ENCODE results near the gene PMIS2.

The PMIS2 gene

DNA sequence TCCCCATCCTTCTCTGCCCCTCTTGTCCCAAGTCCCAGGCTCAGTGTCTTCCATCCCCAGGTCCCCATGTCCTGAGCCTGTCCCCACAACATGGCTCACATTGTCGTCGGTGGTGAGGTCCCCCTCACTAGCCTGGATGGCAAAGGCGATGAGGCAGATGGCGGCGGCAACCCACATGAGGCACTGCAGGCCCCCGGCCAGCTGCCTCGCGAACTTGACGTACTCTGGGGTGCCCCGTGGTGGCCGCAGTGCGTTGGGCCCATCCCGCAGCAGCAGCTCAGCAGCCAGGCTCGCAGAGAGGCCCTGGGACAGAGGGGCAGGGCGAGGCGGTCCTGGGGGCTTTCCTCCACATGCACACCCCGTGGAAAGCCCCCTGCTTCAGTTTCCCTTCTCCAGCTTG is 23.6 kb upstream of the PMIS2 start:
- Histone ChIP-seq H3K27ac (no peak overlapping the region), H3K27me3 (replicated peaks) (peaks cover 2% of the 10 kb centered on the region), H3K36me3 (replicated peaks) (no peaks in the 10 kb centered on the region), H3K4me3 (ENCODE audit: low read depth, low read length) (no peak overlapping the region)
- no peak for DNase-seq
- TF ChIP-seq, protein P1, sequence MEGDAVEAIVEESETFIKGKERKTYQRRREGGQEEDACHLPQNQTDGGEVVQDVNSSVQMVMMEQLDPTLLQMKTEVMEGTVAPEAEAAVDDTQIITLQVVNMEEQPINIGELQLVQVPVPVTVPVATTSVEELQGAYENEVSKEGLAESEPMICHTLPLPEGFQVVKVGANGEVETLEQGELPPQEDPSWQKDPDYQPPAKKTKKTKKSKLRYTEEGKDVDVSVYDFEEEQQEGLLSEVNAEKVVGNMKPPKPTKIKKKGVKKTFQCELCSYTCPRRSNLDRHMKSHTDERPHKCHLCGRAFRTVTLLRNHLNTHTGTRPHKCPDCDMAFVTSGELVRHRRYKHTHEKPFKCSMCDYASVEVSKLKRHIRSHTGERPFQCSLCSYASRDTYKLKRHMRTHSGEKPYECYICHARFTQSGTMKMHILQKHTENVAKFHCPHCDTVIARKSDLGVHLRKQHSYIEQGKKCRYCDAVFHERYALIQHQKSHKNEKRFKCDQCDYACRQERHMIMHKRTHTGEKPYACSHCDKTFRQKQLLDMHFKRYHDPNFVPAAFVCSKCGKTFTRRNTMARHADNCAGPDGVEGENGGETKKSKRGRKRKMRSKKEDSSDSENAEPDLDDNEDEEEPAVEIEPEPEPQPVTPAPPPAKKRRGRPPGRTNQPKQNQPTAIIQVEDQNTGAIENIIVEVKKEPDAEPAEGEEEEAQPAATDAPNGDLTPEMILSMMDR (IDR thresholded peaks at IDR 0.05; ENCODE audit: low read depth, low read length, missing control alignments), result no peak
- in situ Hi-C loops (cut with HindIII; ENCODE audit: low pct_ligation_motif_present, low sequenced_read_pairs), result no loop called here

DNA sequence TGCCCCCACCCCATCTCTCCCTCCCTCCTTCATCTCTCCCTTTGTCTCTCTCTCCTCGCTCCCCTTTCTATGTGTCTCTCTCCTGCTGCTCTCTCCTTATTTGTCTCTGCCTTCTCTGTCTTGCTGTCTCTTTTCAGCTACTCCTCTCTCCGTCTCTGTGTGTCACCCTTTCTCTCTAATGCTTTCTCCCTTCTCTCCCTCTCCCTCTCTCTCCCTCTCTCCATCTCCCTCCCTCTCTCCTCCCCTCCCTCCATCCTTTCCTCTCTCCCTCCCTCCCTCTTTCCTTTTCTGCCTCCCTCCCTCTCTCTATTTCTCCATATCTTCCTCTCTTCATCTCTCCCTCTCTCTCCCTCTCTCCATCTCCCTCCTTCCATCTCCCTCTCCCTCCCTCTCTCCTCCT is 23.2 kb upstream of the PMIS2 start:
- H3K27me3 ChIP-seq (replicated peaks), result peaks cover 2% of the 10 kb centered on the region

DNA sequence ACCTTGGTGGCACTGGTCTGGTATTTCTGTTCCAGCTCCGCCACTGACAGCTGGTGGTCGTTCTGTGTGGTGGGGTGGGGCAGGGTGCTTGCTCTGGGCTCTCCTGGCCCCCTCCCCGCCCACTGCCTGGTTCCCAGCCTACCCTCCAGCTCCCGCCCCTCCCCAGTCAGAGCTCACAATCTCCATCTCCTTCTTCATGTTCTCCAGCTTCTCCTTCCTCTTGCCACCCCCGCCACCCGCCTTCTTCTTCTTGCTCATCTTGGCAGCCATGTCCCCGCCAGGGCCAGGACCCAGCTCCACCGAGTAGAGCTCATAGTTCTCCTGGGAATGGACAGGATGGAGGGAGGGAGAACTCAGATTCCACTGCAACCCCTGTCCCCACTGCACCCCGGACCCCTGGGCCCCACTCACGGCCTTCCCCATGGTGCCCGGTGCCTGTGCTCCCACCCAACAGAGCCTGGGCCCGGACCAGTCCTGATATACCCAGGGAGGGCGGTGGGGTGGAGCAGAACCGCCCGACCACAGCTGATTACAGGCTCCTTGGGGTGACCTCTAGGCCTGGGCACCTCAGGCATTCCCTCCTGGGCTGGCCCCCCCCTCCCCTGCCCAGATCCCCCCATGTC is 22.7 kb upstream of the PMIS2 start, which contains the start of gene ATP4A:
TSS of gene ATP4A (minus strand) at position 452 of the 623 bp plus-strand sequence. CDS start at position 423, 29 bp downstream.
- H3K36me3 ChIP-seq (replicated peaks), result no peaks in the 10 kb centered on the region
- in situ Hi-C loops (cut with HindIII; ENCODE audit: low pct_ligation_motif_present, low sequenced_read_pairs), result no loop called here
- TF ChIP-seq, protein P1 (IDR thresholded peaks at IDR 0.05; ENCODE audit: low read depth, low read length, missing control alignments), result no peak
- H3K27me3 ChIP-seq (replicated peaks), result peaks cover 2% of the 10 kb centered on the region
- DNase-seq, result no peak
- no peak within 1 kb of the TSS for H3K27ac ChIP-seq
- no peak within 1 kb of the TSS for H3K4me3 ChIP-seq (ENCODE audit: low read depth, low read length)

More for the DNA sequence above, 23.2 kb upstream of the PMIS2 start:
- in situ Hi-C loops (cut with HindIII; ENCODE audit: low pct_ligation_motif_present, low sequenced_read_pairs), result no loop called here
- Histone ChIP-seq H3K27ac (no peak overlapping the region), H3K36me3 (replicated peaks) (no peaks in the 10 kb centered on the region), H3K4me3 (ENCODE audit: low read depth, low read length) (no peak overlapping the region)
- DNase-seq, result no peak
- TF ChIP-seq, protein P1 (IDR thresholded peaks at IDR 0.05; ENCODE audit: low read depth, low read length, missing control alignments), result no peak

DNA sequence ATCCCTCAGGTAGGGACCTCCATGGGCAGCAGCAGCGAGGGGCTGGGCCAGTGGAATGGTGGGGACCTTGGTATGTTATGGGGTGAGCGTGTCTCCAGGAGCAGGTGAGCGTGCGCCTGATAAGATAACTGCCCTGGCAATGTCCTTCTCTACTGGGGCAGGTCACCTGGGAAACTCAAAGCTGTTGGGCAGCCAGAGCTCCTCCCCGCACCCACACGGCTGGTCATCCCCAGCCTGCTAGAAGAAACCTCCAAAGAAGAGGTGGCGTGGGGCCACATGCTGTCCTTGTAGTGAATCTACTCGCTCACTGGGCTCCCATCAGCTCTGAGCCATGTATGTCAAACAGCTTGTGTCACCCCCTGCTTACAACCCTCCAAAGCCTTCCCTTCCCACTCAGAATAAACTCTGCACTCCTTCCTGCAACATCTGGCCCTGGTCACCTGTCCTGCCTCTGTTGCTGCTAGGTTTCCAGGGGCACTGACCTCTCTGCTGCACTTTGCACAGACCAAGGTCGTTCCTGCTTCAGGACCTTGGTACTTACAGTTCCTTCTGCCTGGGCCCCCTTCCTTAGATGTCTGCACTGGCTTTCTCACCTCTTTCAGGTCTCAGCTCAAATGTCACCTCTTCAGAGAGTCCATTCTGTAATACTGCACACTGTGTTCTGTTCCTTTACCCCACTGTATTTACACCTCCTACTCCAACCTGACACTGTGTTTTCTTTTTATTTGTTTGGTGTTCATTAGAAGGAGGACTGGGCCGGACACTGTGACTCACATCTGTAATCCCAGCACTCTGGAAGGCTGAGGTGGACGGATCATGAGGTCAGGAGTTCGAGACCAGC is 20.7 kb upstream of the PMIS2 start:
- no peak for DNase-seq
- Histone ChIP-seq H3K27ac (no peak overlapping the region), H3K27me3 (replicated peaks) (no peaks in the 10 kb centered on the region), H3K4me3 (ENCODE audit: low read depth, low read length) (no peak overlapping the region), H3K36me3 (replicated peaks) (no peaks in the 10 kb centered on the region)
- TF ChIP-seq, protein P1 (IDR thresholded peaks at IDR 0.05; ENCODE audit: low read depth, low read length, missing control alignments), result no peak
- in situ Hi-C loops (cut with HindIII; ENCODE audit: low pct_ligation_motif_present, low sequenced_read_pairs), result no loop called here

DNA sequence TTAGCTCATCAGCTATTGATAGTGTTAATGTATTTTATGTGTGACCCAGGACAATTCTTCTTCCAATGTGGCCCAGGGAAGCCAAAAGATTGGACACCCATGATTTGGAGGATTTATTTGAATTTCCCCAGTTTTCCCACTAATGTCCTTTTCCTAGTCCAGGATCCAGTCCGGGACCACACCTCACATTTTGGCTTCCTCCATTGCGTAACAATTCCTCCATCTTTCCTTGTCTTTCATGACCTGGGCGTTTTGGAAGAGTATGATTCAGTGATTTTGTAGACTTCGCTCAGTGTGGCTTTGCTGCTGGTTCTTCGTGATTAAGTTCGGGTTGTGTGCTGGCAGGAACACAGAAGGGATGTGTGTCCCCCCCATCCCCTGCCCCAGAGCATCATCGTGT is 19.2 kb upstream of the PMIS2 start:
- H3K27me3 ChIP-seq (replicated peaks), result no peaks in the 10 kb centered on the region
- TF ChIP-seq, protein P1 (IDR thresholded peaks at IDR 0.05; ENCODE audit: low read depth, low read length, missing control alignments), result no peak
- in situ Hi-C loops (cut with HindIII; ENCODE audit: low pct_ligation_motif_present, low sequenced_read_pairs), result no loop called here
- H3K4me3 ChIP-seq (ENCODE audit: low read depth, low read length), result no peak overlapping the region
- no peak overlapping the region for H3K27ac ChIP-seq
- no peak for DNase-seq
- no peaks in the 10 kb centered on the region for H3K36me3 ChIP-seq (replicated peaks)
